A549 treated with Mapracorat at 1 μM for 4 hours (cell line): ENCODE results near the gene DAZL. TPM values are rescaled to one million over a fixed set of nuclear protein-coding genes. Genes with fewer than 3 reads are reported as not detected.

Experiments
- total RNA-seq: library from RNA; stranded (reverse); fragments of 200-300 nt; extraction: Qiagen RNA extraction; gene quantifications from 5 replicates; pipeline ENCODE4 v1.2.3, GENCODE V29; 2022

The DAZL gene
- not detected in 5 replicates for total RNA-seq

GRCh38 chr3:16604887-16605602 is at the start of gene DAZL:
TSS of gene DAZL (minus strand) at chr3:16605423. CDS start at chr3:16605205, 218 bp downstream.

Other genes starting within 250 kb of the DAZL start
- 2.9 to 3.1 TPM (median 3.0 TPM) in 5 replicates for gene RFTN1, start 91.7 kb downstream of the DAZL start, total RNA-seq